ENCODE results near the gene PCDHGA10. TPM values are rescaled to one million over a fixed set of nuclear protein-coding genes. Genes with fewer than 3 reads are reported as not detected.

Gene PCDHGA10
- total RNA-seq, 2 experiments from 2014 or later: 0.05 TPM; not detected in 1

DNA sequence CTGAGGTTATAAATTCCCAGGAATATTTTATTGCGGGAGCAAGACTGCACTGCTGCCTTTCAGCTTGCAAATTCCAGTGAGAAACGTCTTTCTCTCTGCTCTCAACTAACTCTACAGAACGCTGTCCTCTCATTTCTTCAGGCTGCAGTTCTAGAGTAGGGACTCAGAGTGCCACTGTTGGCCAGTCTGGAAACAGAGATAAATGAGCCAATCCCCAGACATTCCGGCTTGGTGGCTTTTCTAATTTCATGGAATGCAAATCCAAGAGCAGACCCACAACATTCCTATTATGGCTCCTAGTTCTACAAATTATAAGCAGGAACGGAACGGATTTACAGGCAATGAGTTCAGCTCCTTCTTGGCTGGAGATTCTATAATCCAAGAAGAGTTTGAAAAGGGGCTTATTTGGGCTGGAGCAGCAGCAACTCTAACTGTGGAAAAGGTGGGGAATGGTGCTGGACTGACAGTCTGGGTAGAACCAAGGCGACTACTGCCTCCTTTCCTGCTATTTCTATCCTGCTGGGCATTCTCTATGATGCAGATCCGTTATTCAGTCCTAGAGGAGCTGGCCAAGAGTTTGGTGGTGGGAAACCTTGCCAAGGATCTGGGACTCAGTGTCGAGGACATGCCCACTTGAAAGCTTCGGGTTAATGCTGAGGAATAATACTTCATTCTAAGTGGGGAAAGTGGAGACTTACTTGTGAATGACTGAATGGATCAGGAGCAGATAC, 26.8 kb downstream of the PCDHGA10 start:
- Mint-ChIP-seq H3K27ac (no peak overlapping the region), H3K4me1 (no peaks in the 10 kb centered on the region), H3K36me3 (ENCODE audit: low read depth) (no peaks in the 10 kb centered on the region), H3K27me3 (peaks cover 8% of the 10 kb centered on the region), H3K4me3 (no peak overlapping the region), H3K9me3 (peaks cover 2% of the 10 kb centered on the region)
- no peak for DNase-seq
- ChIA-PET CTCF (no interaction called here), POLR2A (interaction anchor here (0.9 to 1.0 kb wide), 2 partner anchors 10 to 12 kb away, joined by 3 read pairs; partner anchors contain the start of gene PCDHGA12)

DNA sequence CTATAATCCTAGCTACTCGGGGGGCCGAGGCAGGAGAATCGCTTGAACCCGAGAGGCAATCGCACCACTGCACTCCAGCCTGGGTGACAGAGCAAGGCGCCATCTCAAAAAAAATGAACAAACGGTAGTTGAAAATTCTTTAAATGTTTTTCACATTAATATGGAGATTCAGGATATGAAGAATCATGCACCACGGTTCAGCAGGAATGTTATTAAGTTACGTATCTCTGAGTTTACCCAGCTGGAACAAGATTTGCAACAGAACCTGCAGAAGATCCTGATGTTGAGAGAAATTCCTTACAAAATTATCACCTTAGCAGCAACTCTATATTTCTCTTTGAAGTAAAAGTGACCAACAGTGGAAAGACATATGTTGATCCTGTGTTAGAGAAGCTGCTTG, 27.6 kb downstream of the PCDHGA10 start:
- CTCF ChIA-PET: no interaction called here
- Mint-ChIP-seq H3K36me3 (ENCODE audit: low read depth) (no peaks in the 10 kb centered on the region), H3K9me3 (peaks cover 2% of the 10 kb centered on the region), H3K4me1 (no peaks in the 10 kb centered on the region), H3K27me3 (peaks cover 10% of the 10 kb centered on the region), H3K4me3 (no peak overlapping the region), H3K27ac (no peak overlapping the region)
- DNase-seq: no peak
- POLR2A ChIA-PET: no interaction called here

DNA sequence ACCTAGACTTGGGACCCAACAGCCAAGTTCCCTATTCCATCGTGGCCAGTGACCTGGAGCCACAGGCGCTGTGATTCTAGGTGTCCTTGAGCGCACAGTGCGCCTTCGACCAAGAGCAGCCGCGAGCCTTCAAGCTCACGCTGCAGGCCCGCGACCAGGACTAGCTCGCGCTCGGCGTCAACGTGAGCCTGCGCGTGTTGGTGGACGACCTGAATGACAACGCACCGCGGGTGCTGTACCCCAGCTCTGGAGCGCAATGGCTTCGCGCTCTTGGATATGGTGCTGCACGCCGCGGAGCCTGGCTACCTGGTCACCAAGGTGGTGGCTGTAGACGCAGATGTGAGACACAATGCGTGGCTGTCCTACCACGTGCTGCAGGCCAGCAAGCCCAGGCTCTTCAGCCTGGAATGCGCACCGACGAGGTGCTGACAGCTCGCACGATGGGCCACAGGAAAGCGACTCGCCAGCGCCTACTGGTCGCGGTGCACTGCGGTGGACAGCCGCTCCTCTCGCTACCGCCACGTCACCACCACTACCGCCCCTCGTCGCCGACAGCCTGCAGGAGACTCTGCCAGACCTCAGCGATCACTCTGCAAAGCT, 28.9 kb downstream of the PCDHGA10 start:
- no peak overlapping the region for H3K27ac Mint-ChIP-seq
- H3K4me1 Mint-ChIP-seq: no peaks in the 10 kb centered on the region
- H3K27me3 Mint-ChIP-seq: peaks cover 8% of the 10 kb centered on the region
- H3K9me3 Mint-ChIP-seq: peaks cover 2% of the 10 kb centered on the region
- DNase-seq: no peak
- no peak overlapping the region for H3K4me3 Mint-ChIP-seq
- ChIA-PET POLR2A (no interaction called here), CTCF (no interaction called here)
- no peaks in the 10 kb centered on the region for H3K36me3 Mint-ChIP-seq (ENCODE audit: low read depth)

DNA sequence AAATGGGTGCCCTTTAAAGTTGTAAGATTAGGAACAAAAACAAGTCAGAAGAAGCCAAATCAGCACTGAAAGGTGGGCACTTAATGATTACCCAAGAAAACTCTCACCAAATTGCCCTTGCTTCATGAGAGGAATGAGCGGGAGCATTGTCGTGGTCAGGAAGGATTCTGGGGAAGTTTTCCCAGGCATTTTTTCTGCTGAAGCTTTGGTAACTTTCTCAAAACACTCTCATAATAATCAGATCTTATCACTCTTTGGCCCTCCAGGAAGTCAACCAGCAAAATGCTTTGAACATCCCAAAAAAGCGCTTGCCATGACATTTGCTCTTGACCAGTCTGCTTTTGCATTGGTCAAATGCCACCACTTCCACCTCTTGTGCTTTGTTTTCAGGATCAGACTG, 52.6 kb downstream of the PCDHGA10 start:
- H3K36me3 Mint-ChIP-seq (ENCODE audit: low read depth): no peaks in the 10 kb centered on the region
- DNase-seq: no peak
- no peaks in the 10 kb centered on the region for H3K4me1 Mint-ChIP-seq
- ChIA-PET POLR2A (no interaction called here), CTCF (interaction anchor here (0.7 kb wide), 1 partner anchor 219 kb away, joined by 3 read pairs; no protein-coding TSS in a partner anchor)
- no peaks in the 10 kb centered on the region for H3K9me3 Mint-ChIP-seq
- H3K4me3 Mint-ChIP-seq: no peak overlapping the region
- no peak overlapping the region for H3K27ac Mint-ChIP-seq
- H3K27me3 Mint-ChIP-seq: peaks cover 2% of the 10 kb centered on the region

Other genes with a start within 250 kb of the PCDHGA10 start
- not detected for gene PCDHB7, start 240.3 kb upstream of the PCDHGA10 start, total RNA-seq
- not detected for gene PCDHB8, start 235.2 kb upstream of the PCDHGA10 start, total RNA-seq
- gene PCDHB16, start 230.6 kb upstream of the PCDHGA10 start, total RNA-seq: not detected
- gene PCDHB9, start 225.8 kb upstream of the PCDHGA10 start, total RNA-seq: not detected
- gene PCDHB10, start 220.6 kb upstream of the PCDHGA10 start, total RNA-seq: not detected
- gene PCDHB11, start 213.4 kb upstream of the PCDHGA10 start, total RNA-seq: not detected
- not detected for gene PCDHB12, start 204.3 kb upstream of the PCDHGA10 start, total RNA-seq
- gene PCDHB13, start 199.1 kb upstream of the PCDHGA10 start, total RNA-seq: not detected
- gene PCDHB14, start 189.6 kb upstream of the PCDHGA10 start, total RNA-seq: not detected
- gene PCDHB15, start 167.6 kb upstream of the PCDHGA10 start, total RNA-seq: not detected
- gene SLC25A2, start 108.9 kb upstream of the PCDHGA10 start, total RNA-seq: under 1 TPM; 0.38 to 0.50 TPM
- 10 to 100 TPM; 74.3 to 75.1 TPM for gene TAF7, start 92.2 kb upstream of the PCDHGA10 start, total RNA-seq
- gene PCDHGA1, start 82.5 kb upstream of the PCDHGA10 start, total RNA-seq: under 1 TPM in 1 of 2 experiments, not detected in 1; 0.05 TPM
- gene PCDHGA2, start 74.2 kb upstream of the PCDHGA10 start, total RNA-seq: under 1 TPM in 1 of 2 experiments, not detected in 1; 0.05 TPM
- gene PCDHGA3, start 69.2 kb upstream of the PCDHGA10 start, total RNA-seq: not detected
- gene PCDHGB1, start 62.9 kb upstream of the PCDHGA10 start, total RNA-seq: under 1 TPM in 1 of 2 experiments, not detected in 1; 0.13 TPM
- under 1 TPM; 0.08 to 0.10 TPM for gene PCDHGA4, start 58.0 kb upstream of the PCDHGA10 start, total RNA-seq
- under 1 TPM; 0.18 to 0.23 TPM for gene PCDHGB2, start 53.0 kb upstream of the PCDHGA10 start, total RNA-seq
- not detected for gene PCDHGA5, start 48.8 kb upstream of the PCDHGA10 start, total RNA-seq
- under 1 TPM; 0.10 to 0.25 TPM for gene PCDHGB3, start 42.7 kb upstream of the PCDHGA10 start, total RNA-seq
- gene PCDHGA6, start 39.1 kb upstream of the PCDHGA10 start, total RNA-seq: under 1 TPM; 0.10 TPM
- under 1 TPM in 1 of 2 experiments, not detected in 1; 0.08 TPM for gene PCDHGA7, start 30.2 kb upstream of the PCDHGA10 start, total RNA-seq
- not detected for gene PCDHGB4, start 25.3 kb upstream of the PCDHGA10 start, total RNA-seq
- gene PCDHGA8, start 20.4 kb upstream of the PCDHGA10 start, total RNA-seq: not detected
- gene PCDHGB5, start 15.0 kb upstream of the PCDHGA10 start, total RNA-seq: not detected
- not detected for gene PCDHGA9, start 10.2 kb upstream of the PCDHGA10 start, total RNA-seq
- not detected for gene PCDHGB6, start 5.0 kb upstream of the PCDHGA10 start, total RNA-seq
- under 1 TPM in 1 of 2 experiments, not detected in 1; 0.08 TPM for gene PCDHGB7, start 4.7 kb downstream of the PCDHGA10 start, total RNA-seq
- gene PCDHGA11, start 8.1 kb downstream of the PCDHGA10 start, total RNA-seq: not detected
- not detected for gene PCDHGA12, start 17.5 kb downstream of the PCDHGA10 start, total RNA-seq
- not detected for gene PCDHGC3, start 63.0 kb downstream of the PCDHGA10 start, total RNA-seq
- not detected for gene PCDHGC4, start 72.0 kb downstream of the PCDHGA10 start, total RNA-seq
- gene PCDHGC5, start 76.1 kb downstream of the PCDHGA10 start, total RNA-seq: not detected
- 100 to 1,000 TPM; 317 to 323 TPM for gene DIAPH1, start 206.0 kb downstream of the PCDHGA10 start, total RNA-seq
- gene HDAC3, start 223.9 kb downstream of the PCDHGA10 start, total RNA-seq: 10 to 100 TPM; 72.0 to 77.9 TPM
- 10 to 100 TPM; 18.8 to 19.4 TPM for gene RELL2, start 224.0 kb downstream of the PCDHGA10 start, total RNA-seq
- gene FCHSD1, start 238.4 kb downstream of the PCDHGA10 start, total RNA-seq: 10 to 100 TPM; 69.8 to 71.8 TPM

Measured in activated CD4-positive, alpha-beta memory T cell treated with anti-CD3 and anti-CD28 coated beads, Interleukin-2, amount 10 ng/mL, durations not matched to agents 7 days and 5 days (primary cell).